OCI-LY7 (cell line): ENCODE data around the gene SCTR. TPM values are rescaled to one million over a fixed set of nuclear protein-coding genes. Genes with fewer than 3 reads are reported as not detected.

Experiments used
- BruUV-seq: library from RNA; stranded (reverse); fragments of 400-500 nt; replicated peaks from 2 replicates; lab custom pipeline; 2021; lab: Mats Ljungman, UMichigan
- CTCF ChIA-PET: fragments of 300-600 bp; sonication (Branson Sonifier 250); formaldehyde crosslinking; loops from one replicate; lab custom pipeline; 2022; ENCODE audit warnings: antibody characterized with exemption; ENCODE audit not compliant: unreplicated experiment; lab: Charles Lee
- POLR2A ChIA-PET: fragments of 300-600 bp; sonication (Branson Sonifier 250); formaldehyde crosslinking; loops from one replicate; lab custom pipeline; 2022; ENCODE audit warnings: antibody characterized with exemption; lab: Charles Lee
- DNase-seq: peaks from one replicate; pipeline ENCODE4 v3.0.0-alpha.2; 2015; ENCODE audit warnings: low spot score
- H2AFZ ChIP-seq: fragments of 200-600 bp; sonication (generic), shearing (Covaris generic); 2 replicates; pipeline ENCODE4 v1.6.1; 2014; ENCODE audit warnings: mild to moderate bottlenecking, antibody characterized with exemption, low read length, moderate library complexity
- H3K27ac ChIP-seq: fragments of 200-600 bp; sonication (generic); 2 replicates; pipeline ENCODE4 v1.5.1; 2014; ENCODE audit warnings: mixed run types, low read depth, mild to moderate bottlenecking, moderate library complexity, low read length, inconsistent platforms; ENCODE audit not compliant: poor library complexity, severe bottlenecking
- H3K36me3 ChIP-seq: fragments of 200-600 bp; sonication (generic); 2 replicates; pipeline ENCODE4 v1.6.1; 2014; ENCODE audit warnings: mild to moderate bottlenecking, antibody characterized with exemption, low read length, moderate library complexity, mixed read lengths; ENCODE audit not compliant: insufficient read depth
- H3K4me1 ChIP-seq: fragments of 200-600 bp; sonication (generic); 2 replicates; pipeline ENCODE4 v1.5.1; 2014; ENCODE audit warnings: mild to moderate bottlenecking, low read length; ENCODE audit not compliant: insufficient read depth, poor library complexity, severe bottlenecking
- H3K4me2 ChIP-seq: fragments of 200-600 bp; sonication (generic); 2 replicates; pipeline ENCODE4 v1.6.1; 2014; ENCODE audit warnings: mild to moderate bottlenecking, low read length
- H3K4me3 ChIP-seq: fragments of 200-600 bp; sonication (generic); 2 replicates; pipeline ENCODE4 v1.5.1; 2014; ENCODE audit warnings: mild to moderate bottlenecking, low read depth, low read length; ENCODE audit not compliant: poor library complexity, severe bottlenecking
- H3K79me2 ChIP-seq: fragments of 200-600 bp; sonication (generic); 2 replicates; pipeline ENCODE4 v1.6.1; 2016; ENCODE audit warnings: low read depth, mild to moderate bottlenecking, low read length, moderate library complexity, mixed read lengths; ENCODE audit not compliant: insufficient read depth
- H3K9me2 ChIP-seq: fragments of 200-600 bp; sonication (generic); 2 replicates; pipeline ENCODE4 v1.6.1; 2016; ENCODE audit warnings: mild to moderate bottlenecking, low read length, mixed read lengths; ENCODE audit not compliant: insufficient read depth
- H3K9me3 ChIP-seq: fragments of 200-600 bp; sonication (generic); 2 replicates; pipeline ENCODE4 v1.6.1; 2014; ENCODE audit warnings: mild to moderate bottlenecking, mixed run types, low read length, mixed read lengths
- H4K20me1 ChIP-seq: fragments of 200-600 bp; sonication (generic); 2 replicates; pipeline ENCODE4 v1.6.1; 2014; ENCODE audit warnings: mild to moderate bottlenecking, antibody characterized with exemption, low read length, moderate library complexity, mixed read lengths; ENCODE audit not compliant: insufficient read depth
- EZH2phosphoT487 ChIP-seq: fragments of 200-600 bp; sonication (generic); IDR thresholded peaks from 2 replicates; pipeline ENCODE4 v1.6.1; 2018; ENCODE audit warnings: low read depth, borderline replicate concordance, mild to moderate bottlenecking, mixed run types, antibody characterized with exemption, low read length, moderate library complexity, mixed read lengths
- intact Hi-C: fragments of 100-400 bp; cut with micrococcal nuclease; formaldehyde crosslinking; loops from one replicate; pipeline ENCODE4 v1.10.0; 2022; ENCODE audit not compliant: unreplicated experiment
- total RNA-seq, 2 experiments: library from RNA; depleted of rRNA in 1 of 2; stranded (reverse); fragments of >200 nt in 1 of 2; shearing (Covaris generic) in 1 of 2; gene quantifications; 2 replicates each; pipeline ENCODE4 v1.2.3, GENCODE V29; 2014 to 2022
- TF ChIP-seq, protein P1 (sequence below): fragments of 200-600 bp; sonication (generic); conservative IDR thresholded peaks from 2 replicates; pipeline ENCODE4 v1.5.1; 2014; ENCODE audit warnings: mild to moderate bottlenecking, antibody characterized with exemption, low read length, moderate library complexity, mixed read lengths

Gene SCTR
- total RNA-seq, 2 experiments from 2014 or later, result not detected

DNA sequence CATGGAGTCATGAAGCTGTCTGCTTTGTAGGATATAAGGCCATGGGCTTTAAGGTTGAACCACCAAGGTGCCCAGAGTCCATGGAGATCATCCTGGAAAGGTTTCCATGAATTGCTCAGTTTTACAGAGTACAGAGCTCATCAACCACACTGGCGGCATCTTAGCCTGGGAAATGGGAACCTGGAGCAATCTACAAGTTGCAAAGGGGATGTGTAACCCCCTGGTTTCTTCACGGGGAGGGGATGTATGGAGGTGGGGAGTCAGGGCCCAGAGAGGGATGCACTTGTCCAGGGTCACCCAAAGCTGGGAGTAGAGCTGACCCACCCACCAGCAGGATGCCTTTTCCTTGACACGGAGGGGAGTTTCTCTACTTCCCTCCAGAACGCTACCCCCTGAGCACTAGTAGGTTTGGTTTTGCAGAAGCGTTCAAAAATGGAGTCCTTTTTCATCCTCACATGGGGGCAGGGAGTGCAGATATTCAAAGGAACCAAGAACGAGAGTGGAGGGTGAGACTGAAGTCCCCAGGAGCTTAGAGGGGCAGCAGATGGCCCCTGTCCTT, 85.5 kb downstream of the SCTR start:
- ChIA-PET POLR2A (interaction anchor here (0.5 to 0.6 kb wide), 2 partner anchors 42 to 717 kb away, joined by 3 to 5 read pairs; no protein-coding TSS in a partner anchor), CTCF (no interaction called here)
- no peaks in the 10 kb centered on the region for H4K20me1 ChIP-seq
- H3K9me3 ChIP-seq, result no peaks in the 10 kb centered on the region
- H3K27ac ChIP-seq, result no peak overlapping the region
- intact Hi-C loops, result no loop called here
- H3K4me3 ChIP-seq, result no peak overlapping the region
- H3K9me2 ChIP-seq, result no peaks in the 10 kb centered on the region
- no peak overlapping the region for H3K4me2 ChIP-seq
- no peak overlapping the region for H2AFZ ChIP-seq
- DNase-seq, result no peak
- no TSS peak for BruUV-seq
- H3K79me2 ChIP-seq, result no peaks in the 10 kb centered on the region
- H3K36me3 ChIP-seq, result no peaks in the 10 kb centered on the region
- no peak for TF ChIP-seq EZH2phosphoT487
- TF ChIP-seq, protein P1, sequence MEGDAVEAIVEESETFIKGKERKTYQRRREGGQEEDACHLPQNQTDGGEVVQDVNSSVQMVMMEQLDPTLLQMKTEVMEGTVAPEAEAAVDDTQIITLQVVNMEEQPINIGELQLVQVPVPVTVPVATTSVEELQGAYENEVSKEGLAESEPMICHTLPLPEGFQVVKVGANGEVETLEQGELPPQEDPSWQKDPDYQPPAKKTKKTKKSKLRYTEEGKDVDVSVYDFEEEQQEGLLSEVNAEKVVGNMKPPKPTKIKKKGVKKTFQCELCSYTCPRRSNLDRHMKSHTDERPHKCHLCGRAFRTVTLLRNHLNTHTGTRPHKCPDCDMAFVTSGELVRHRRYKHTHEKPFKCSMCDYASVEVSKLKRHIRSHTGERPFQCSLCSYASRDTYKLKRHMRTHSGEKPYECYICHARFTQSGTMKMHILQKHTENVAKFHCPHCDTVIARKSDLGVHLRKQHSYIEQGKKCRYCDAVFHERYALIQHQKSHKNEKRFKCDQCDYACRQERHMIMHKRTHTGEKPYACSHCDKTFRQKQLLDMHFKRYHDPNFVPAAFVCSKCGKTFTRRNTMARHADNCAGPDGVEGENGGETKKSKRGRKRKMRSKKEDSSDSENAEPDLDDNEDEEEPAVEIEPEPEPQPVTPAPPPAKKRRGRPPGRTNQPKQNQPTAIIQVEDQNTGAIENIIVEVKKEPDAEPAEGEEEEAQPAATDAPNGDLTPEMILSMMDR, result no peak
- H3K4me1 ChIP-seq, result no peaks in the 10 kb centered on the region

DNA sequence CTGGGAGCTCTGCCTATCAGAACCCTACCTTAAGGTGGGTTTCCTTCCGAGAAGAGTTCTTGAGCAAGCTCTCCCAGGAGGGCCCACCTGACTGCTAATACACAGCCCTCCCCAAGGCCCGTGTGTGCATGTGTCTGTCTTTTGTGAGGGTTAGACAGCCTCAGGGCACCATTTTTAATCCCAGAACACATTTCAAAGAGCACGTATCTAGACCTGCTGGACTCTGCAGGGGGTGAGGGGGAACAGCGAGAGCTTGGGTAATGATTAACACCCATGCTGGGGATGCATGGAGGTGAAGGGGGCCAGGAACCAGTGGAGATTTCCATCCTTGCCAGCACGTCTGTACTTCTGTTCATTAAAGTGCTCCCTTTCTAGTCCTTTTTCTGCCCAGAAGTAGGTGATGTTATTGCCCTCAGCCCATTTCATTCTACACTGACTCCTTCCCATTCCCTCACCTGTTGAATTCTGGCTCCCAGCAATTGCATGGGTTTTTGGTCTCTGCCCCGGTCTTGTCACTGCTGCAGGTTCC, 86.1 kb downstream of the SCTR start:
- Histone ChIP-seq H3K79me2 (no peaks in the 10 kb centered on the region), H4K20me1 (no peaks in the 10 kb centered on the region), H3K4me3 (no peak overlapping the region), H3K4me1 (no peaks in the 10 kb centered on the region), H3K36me3 (no peaks in the 10 kb centered on the region), H2AFZ (no peak overlapping the region), H3K27ac (no peak overlapping the region), H3K4me2 (no peak overlapping the region), H3K9me3 (no peaks in the 10 kb centered on the region), H3K9me2 (no peaks in the 10 kb centered on the region)
- TF ChIP-seq EZH2phosphoT487, result no peak
- TF ChIP-seq, protein P1, result no peak
- intact Hi-C loops, result no loop called here
- no TSS peak for BruUV-seq
- DNase-seq, result no peak
- CTCF ChIA-PET, result no interaction called here
- POLR2A ChIA-PET, result interaction anchor here (0.6 kb wide), 2 partner anchors 42 to 43 kb away, joined by 3 read pairs; no protein-coding TSS in a partner anchor
